HG03558 (cell line): ENCODE results near the gene NRCAM.
"Not testable (repeated sequence)": the region's sequence is repeated elsewhere in the genome, so short reads cannot be mapped to it uniquely, and the experiment has no call there.

Experiments used
- ATAC-seq: cut with Tn5 transposase; IDR thresholded peaks from one replicate; pipeline ENCODE4 v1.9.1; 2021; ENCODE audit warnings: moderate number of reproducible peaks; ENCODE audit not compliant: unreplicated experiment; ENCODE audit errors: extremely low read depth

The NRCAM gene

DNA sequence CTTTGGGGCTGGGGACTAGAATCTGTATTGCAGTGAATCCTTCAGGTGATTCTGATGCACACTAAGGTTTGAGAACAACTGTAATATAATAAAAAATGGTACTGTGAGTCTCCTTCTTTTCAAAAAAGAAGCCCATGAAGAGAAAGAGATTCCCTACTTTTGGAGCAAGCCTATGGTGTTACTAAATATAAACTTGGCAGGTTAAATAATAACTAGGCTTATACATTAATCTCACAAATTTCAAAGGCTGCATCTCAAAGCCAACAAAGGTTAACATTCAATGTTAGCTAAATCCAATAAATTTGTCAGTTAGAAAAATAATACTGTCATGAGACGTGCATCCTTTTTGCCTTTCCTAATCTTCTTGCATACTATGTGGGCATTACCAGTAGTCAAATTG, 166.4 kb downstream of the NRCAM start:
- ATAC-seq, result no peak

DNA sequence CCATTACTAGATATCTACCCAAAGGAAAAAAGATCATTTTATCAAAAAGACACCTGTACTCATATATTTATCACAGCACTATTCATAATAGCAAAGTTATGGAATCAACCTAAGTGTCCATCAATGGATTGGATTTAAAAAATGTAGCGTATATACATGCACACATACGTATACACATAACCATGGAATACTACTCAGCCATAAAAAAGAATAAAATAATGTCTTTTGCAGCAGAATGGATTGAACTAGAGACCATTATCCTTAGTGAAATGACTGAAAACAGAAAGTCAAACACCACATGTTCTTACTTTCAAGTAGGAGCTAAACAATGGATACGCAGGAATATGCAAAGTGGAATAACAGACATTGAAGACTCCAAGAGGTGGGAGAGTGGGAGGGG, 168.4 kb downstream of the NRCAM start:
- ATAC-seq, result no peak

DNA sequence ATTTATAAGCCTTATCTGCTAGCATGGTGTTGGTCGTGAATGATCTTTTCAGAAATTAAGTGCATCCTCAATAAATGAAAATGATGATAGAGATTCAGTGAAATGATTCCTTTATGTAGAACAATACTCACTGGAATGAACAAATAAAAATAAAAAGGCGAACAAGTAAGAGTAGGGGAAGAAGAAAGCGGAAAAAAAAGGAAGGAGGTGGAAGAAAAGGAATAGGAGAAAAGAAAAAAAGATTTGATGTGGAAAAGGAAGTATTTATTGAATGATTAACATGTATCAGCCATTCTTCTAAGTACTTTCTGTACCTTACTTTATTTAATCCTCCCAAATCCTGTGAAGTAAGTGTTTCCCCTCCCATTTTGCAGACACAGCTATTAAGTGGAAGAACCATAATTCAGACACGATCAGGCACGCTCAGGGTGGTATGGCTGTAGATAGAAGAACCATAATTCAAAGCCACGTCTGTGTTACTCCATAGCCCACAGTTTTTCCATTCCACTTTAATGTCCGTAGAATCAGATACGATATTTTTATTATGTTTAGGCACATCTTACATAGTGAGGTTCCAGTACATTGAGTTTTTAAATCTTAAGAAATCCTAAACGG, 169.8 kb downstream of the NRCAM start:
- ATAC-seq, result no peak

DNA sequence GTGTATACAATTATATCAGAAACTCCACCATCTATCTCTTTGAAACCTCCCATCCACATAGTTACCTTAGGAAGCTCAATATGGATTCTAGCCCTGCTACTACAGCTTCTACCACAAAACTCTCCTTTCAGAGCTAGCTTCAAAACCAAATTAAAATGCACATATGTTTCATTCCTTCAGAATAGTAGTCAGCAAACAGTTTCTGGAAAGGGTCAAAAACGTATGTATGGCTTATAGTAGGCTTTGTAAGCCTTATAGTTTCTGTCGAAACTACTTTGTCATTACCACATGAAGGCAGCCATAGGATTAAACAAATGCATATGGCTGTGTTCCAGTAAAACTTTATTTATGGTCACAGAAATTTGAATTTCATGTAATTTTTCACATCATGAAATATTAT, 170.5 kb downstream of the NRCAM start:
- no peak for ATAC-seq

DNA sequence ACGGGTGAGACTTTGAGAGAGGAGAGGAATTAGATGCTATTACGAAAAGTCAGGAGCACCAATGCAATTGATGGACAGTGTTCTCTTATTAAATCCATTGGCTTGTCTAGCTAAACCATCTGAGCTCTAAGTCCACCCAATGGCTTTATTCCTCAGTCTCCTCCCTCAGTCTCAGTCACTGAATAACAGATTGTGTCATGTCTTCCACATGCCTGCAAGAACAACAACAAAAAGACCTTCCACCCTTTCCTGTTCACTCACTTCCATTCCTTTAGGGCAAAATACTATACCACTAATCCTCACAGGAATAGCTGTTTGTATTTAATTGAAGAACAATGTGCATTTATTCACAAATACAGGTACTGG, 171.2 kb downstream of the NRCAM start:
- no peak for ATAC-seq

DNA sequence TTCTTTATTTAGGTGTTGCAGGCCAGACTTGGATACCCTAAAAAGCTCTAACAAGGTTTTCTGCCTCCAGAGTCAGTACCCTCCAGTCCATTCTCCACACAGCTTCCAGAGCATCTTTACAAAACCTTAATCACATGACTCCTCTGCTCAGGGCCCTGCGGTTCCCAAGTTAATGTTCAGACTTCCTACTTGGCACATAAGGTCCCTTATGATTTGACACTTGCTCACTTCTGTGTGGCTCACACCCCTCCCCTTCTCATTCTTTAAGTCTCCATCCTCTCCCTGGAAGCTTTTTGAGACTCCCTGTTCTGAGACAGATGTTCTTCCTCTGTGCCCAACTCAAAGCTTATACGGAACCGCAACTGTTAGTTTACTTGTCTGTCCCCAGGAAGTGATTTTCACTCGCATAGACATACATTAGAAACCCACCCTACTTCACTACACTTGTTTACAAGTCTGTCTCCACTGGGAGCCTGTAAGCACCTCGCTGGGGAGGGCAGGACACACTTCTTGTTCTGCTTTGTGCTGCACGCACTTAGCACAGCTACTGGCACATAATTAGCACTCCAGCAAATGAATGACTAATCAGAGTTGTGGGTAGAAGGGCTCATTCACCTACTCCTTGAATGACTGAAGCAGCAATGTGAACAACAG, 171.8 kb downstream of the NRCAM start:
- ATAC-seq, result peak; percentile 59

DNA sequence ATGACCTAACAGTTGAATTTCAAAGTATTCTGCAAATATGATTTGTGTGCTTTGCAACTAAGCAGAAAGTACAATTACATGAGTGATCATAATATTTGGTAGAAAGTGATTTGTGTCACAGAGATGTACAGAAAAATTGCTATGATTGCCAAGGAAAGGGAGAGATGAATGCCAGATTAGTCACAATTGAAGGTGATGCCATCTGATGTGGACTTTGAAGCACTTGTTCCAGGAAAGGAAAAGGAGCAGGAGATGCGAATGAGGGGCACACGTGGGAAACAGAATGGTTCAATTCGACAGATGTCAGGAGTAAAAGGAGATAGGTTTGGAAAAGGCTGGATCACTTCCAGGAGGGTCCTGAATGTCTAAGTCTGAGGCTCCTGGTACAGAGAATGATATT, 173.0 kb downstream of the NRCAM start:
- ATAC-seq, result no peak

DNA sequence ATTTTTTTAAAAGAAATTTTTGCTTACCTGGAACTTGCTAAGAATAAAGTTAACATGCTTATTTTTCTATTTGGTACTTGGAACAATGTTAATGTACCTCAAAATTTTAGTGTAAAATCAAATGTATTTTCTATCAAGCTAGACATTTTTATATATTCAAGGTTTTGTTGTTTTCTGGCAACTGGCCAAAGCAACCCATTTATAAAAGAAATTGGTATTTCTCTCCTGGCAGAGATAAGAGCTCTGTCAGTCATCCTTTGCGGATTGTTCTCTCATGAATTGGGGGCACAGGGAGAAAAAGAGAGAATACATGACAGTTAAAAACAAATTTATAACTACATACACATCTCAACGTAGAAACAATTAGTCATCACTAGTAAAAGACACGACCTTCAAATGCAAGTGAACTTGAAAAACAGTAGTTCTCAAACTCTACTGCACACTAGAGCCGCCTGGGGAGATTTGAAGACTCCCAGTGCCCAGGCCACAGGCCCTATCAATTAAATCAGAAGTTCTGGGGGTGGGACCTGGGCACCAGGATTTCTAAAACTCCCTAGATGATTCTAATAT, 173.7 kb downstream of the NRCAM start:
- no peak for ATAC-seq

DNA sequence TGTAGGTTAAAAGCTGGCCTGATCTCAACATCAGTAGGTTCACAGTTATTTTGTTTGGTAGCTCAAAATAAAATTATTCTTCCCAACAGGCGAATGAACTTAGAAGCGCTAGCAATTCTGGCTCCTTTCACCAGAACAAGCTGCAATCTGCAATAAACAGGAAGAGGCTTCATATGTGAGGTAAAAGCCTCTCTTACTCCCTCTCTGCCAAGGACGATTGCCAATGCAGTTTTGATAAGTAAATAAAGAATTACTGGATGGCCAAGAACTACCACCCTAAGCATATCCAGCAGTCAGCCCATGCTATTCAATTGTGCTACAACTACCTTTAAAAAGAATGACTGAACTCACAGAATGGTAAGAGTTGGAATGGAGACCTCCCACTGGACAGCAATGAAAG, 176.1 kb downstream of the NRCAM start:
- no peak for ATAC-seq

DNA sequence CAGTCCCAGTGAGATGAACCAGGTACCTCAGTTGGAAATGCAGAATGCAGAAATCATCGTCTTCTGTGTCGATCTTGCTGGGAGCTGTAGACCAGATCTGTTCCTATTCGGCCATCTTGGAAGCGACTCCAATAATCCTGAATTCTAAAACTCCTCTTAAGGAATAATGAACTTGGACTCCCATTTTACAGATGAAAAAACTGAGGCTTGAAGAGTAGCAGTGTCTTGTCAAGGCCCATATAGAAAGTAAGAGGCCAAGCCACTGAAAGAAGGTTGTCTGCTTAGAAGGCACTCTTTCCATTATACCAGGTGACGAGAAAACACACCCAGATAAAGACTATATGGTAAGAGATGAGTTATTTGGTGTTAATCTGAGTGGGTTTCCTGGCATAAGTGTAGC, 177.5 kb downstream of the NRCAM start:
- no peak for ATAC-seq

DNA sequence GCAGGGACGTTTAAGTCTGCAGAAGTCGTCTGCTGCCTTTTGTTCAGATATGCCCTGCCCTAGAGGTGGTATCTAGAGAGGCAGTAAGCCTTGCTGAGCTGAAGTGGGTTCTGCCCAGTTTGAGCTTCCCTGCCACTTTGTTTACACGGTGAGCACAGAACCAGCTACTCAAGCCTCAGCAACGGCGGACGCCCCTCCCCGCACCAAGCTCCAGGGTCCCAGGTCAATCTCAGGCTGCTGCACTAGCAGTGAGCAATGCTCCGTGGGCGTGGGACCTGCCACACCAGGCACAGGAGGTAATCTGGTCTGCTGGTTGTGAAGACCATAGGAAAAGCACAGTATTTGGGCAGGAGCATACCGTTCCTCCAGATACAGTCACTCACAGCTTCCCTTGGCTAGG, 178.0 kb downstream of the NRCAM start:
- no peak for ATAC-seq

DNA sequence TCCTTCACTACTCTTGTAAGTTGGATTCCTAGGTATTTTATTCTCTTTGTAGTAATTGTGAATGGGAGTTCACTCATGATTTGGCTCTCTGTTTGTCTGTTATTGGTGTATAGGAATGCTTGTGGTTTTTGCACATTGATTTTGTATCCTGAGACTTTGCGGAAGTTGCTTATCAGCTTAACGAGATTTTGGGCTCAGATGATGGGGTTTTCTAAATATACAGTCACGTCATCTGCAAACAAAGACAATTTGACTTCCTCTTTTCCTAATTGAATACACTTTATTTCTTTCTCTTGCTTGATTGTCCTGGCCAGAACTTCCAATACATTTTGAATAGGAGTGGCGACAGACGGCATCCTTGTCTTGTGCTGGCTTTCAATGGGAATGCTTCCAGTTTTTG, 181.8 kb downstream of the NRCAM start:
- ATAC-seq, result not testable (repeated sequence)

DNA sequence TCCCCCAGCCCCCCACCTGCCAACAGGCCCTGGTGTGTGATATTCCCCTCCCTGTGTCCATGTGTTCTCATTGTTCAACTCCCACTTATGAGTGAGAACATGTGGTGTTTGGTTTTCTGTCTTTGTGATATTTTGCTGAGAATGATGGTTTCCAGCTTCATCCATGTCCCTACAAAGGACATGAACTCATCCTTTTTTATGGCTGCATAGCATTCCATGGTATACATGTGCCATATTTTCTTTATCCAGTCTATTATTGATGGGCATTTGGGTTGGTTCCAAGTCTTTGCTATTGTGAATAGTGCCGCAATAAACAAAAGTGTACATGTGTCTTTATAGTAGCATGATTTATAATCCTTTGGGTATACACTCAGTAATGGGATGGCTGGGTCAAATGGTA, 183.3 kb downstream of the NRCAM start:
- ATAC-seq, result not testable (repeated sequence)

DNA sequence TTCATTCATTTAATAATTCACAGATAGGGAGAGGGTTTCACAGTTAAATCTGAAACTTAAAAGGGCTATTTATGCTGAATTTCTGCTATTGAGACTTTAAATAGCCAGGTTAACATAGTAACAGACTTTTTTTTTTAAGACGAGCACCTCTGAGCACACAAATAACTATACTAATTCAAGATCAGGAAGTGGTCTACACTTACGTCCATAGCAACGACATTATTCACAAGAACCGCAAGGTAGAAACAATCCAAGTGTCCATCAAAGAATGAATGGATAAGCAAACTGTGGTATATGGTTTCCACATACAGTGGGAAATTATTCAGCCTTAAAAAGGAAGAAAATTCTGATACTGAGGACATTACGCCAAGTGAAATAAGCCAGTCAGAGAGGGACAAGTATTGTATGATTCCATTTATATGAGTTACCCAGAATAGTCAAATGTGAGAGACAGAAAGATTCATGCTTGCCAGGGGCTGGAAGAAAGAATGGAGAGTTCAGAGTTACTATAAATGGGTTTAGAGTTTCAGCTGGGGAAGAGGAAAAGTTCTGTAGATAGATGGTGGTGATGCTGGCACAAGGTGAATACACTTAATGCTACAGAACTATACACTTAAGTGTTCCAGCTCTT, 185.7 kb downstream of the NRCAM start:
- no peak for ATAC-seq

DNA sequence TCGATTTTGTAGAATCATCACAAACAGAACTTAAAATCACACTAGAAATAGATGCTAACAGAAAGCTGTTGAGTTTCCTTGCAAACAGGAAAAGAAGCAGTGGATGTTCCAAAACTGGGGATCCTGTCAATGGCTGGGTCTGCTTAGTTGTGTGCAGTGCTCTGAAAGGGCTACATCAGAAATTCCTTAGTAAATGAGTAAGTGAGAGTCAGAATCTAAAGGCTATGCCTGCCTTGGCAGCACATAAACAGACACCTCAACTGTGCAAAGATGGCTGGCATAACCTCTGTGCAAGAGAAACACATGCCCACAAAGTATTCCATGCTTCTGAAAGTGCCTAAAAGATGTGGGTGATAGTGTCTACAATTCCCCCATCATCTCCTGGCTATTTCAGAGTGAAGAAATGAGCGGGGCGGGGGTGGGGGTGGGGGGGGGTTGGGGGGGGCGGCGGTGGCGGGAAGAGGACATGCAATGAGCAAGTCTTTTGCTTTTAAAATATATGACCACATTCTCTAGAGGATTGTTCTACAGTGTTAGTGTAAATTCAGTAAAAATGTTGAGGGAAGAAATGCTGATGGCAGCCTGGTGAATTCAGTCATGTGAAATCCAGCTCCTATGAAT, 187.9 kb downstream of the NRCAM start:
- no peak for ATAC-seq

DNA sequence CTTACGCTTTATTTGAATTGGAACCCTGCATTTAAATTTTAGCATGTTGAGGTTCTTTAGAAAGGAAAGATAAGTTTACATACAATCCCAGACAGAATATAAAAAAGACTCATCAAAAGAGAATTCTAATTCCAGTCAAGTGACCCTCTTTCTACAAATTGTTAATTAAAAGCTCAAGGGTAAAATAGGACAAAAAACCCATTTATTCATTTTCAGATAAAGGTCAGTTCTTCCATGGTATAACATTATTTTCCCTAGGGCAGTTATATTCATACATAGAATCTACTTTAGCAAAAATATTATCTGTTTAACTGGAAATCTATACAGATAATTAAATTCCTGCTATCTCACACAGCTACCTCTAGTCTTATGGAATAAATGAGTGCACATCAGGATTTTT, 188.6 kb downstream of the NRCAM start:
- no peak for ATAC-seq

DNA sequence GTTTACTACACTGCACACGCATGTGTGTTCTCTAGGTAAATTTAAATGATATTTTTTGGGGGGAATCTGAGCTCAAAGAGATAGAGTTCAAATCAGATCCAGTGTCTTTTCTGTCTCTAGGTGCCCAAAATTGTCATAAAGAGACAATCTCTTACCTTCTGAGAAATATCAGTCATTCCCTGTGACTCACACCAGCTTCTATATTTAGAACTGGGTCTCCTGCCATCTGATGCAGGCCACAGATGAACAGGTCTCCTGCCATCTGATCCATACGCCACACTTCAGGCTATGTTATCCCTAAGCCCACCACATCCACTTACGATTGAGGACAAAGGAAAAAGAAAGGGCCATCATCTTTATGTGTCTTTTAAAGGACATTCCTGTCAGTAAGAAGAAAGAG, 189.7 kb downstream of the NRCAM start:
- no peak for ATAC-seq

DNA sequence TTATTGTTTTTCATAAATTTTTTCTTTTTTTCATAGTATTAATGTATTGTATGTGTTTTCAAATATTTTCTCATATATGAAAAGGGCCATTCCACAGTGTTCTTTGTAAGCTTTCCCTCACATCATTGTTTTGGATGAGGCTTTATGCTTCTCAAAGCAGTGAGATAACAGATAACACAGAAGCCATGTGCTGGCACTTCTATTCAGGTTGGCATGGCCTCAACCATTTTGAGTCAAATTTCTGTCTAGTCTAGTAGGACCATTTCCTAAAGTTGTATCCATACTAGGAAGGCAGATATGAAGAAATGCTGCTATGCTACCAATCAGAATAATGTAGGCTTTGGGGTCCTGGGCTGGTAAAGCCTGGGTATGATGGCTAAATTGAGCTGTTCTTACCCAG, 190.2 kb downstream of the NRCAM start:
- no peak for ATAC-seq

DNA sequence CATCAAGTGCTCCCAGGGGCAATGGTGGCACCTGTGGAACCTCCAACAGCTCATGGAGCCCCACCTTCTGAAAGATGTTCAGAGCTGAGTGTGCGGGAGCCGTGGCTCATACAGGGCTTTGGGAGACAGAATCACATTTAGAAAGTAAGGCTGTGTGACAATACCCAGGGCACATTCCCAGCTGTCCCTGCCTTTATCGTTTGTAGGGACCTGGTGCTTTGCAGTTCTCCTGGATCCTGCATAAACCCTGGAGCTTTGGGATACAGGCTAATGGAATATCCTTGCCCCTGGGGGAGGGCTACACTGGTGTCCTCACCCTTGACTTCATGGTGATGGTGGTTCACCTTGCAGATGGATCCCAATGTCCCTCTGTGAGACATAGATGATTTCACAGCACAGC, 191.2 kb downstream of the NRCAM start:
- ATAC-seq, result no peak

DNA sequence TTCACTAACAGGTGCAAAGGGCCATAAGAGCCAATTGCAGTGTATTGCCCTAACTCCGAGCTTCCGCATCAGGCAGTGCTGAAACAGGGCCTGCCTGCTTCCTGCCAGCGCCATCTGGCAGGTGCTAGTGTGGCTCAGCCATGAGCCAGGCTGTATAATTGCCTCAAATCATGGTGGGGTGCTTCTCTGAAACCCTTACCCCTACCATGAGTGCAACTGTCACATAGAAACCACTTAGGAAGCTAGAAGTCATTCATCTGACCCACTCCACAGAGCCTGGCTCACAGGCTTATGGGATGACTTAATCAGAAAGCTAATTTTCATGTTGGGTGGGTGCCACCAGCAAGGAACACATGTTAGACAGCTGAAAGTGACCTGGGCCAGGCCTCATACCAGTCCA, 192.8 kb downstream of the NRCAM start:
- ATAC-seq, result no peak

DNA sequence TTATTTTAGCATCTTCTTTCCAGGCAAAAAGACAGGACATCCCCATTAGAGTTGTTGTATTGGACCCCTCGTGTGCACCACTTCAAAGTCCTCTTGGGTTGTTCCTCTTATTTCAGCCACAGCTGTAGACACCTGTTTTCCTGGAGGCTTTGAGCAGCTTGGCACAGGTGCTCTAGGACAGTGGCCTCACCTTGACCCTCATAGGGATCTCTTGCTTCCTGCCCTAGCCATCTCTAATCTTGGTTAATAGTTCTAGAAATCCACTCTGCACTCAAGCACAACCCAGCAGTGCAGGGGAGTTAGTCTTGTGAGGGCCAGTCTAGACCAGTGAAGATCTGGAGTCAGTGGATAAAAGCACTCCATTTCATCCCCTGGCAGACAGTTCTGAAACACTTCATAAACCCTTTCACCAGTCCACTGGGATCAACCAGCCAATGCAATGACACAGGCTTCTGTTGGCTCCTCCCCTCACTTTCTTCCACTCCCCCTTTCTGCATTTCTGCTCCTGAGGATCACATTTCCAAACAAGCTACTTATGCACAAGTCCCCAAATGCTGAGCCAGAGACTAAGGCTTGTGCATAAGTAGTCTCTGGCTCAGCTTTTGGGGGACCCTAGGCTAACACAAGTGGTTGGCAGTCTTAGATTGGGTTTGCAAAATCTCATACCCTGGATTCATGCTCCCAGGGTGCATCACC, 194.5 kb downstream of the NRCAM start:
- ATAC-seq, result no peak
